Measurements from ENCODE around the gene IL26.
A peak's percentile ranks its signal among the peaks of the same experiment; 100 is the strongest.

The IL26 gene, protein sequence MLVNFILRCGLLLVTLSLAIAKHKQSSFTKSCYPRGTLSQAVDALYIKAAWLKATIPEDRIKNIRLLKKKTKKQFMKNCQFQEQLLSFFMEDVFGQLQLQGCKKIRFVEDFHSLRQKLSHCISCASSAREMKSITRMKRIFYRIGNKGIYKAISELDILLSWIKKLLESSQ
- total RNA-seq, result 0 to 0.78 (median 0) reads per million in 3 experiments

DNA sequence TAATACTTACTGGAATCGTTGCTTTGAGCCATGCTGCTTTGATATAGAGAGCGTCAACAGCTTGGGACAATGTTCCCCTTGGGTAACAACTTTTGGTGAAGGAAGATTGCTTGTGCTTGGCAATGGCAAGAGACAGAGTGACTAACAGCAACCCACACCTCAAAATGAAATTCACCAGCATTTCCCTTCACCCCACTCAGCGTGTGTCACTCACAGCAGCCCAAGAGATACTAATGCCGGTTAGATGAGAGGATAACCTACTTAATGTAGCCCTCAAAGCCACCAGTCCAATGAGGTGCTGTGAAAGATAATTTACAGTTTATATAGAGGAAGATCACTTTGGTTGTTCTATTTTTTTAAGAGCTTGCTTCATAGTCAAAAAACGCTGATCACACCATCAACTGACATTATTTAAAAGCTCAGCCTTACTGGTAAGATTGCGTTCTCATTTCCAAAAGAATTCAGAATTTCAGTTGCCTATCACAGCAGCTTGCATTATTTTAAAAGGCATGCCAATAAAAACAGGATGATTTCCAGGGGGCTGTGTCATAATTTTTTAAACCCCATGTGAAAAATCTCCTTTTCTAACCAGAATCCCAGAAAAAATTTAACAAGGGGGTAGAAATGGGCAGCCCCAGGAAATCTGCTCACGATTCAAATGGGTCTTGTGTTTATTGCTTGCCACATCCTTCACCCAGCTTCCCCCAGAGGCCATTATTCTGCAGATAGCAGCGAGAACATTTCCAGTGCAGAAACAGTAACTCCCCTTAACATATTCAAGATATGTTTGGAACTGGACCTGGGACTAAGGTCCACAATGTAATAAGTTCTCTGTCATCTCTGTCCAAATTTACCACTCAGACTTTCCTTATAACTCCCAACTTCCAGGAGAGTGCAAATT, at the start of gene IL26:
Gene IL26 (minus strand): TSS at position 235 of the 901 bp plus-strand sequence. CDS start 54 bp downstream, at position 181.
- no peak for DNase-seq

DNA sequence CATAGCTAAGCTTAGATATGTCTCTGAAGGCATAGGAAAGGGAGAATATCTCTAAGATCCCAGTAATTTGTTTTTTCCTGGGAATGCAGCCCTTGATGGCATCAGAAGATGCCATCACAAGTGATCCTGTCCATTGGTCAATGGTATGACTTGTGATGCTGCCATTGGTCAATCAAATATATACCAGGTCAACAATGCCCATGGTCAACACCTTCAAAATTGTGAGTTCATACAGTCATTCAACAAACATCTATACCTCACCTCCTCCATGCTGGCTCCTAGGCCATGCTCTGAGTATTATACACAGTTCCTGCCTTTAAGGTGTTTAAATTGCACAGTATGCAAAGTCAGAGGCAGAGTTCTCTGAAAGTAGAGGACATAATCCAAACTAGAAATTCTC, 47.1 kb upstream of the IL26 start:
- DNase-seq, result no peak

DNA sequence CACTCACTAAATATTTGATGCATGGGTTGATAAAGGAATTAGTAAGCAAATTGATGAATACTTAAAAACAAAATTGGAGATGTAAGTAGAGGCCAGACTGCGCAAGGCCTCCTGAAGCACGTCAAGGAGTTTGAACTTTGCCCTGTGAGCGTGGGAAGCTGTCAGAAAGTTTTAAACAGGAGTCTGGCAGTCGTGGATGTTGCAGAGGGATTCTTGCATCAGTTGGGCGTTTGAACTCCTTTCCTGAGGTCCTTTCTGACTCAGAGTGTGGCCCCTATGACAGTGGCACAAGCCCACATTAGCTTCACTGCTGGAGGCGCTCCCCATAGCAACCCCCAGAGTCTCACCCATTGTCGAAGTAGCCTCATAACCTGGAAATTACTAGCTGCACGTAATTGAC, 45.7 kb upstream of the IL26 start:
- DNase-seq, result no peak

DNA sequence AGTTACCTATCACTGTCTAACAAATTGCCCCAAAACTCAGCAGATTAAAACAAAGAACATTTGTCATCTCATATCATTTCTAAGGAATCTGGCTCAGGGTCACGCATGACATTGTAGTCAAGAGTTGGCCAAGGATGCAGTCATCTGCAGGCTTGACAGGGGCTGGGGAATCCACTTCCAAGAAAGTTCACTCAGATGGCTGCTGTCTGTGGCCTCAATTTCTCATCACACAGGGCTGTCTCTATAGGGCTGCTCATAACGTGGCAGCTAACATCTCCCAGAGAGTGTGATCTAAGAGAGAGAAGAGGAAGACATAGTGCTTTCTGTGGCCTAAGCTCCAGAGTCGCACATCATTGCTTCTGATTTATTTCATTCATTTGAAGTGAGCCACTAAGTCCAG, 44.7 kb upstream of the IL26 start:
- no peak for DNase-seq

DNA sequence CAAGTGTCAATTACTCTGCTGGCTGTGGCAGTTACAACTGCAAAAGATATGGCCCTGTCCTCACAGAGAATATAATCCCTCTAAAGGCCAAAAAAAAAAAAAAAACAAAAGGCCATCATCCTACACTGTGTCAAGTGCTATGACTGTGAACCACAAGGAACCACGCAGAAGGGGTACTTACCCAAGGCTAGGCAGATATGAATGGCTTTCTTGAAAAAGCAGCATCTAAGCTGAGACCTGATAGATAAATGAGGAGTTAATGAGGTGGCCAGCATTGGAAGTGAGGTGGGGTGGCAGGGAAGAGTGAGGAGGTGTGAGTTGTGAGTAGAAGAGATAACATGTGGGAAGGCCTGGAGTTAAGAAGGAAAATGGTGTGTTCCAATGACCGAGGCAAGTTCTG, 44.2 kb upstream of the IL26 start:
- no peak for DNase-seq

DNA sequence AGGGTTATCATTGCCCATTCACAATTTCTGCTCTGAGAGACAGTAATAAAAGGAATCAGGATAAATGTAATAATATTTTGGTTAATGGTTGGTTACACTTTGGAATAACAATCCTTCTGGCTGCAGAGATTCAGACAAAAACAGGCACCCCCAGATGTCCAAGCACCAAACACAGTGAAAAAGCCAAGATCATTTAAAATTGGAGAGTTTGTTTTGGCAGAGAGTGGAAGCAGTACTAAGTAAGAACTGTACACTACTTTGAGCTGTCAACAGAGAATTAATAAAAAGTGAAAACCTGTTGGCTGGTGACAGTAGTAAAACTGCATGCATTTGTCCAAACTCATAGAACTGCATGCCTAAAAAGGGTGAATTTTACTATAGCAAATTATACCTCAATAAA, 43.4 kb upstream of the IL26 start:
- no peak for DNase-seq

DNA sequence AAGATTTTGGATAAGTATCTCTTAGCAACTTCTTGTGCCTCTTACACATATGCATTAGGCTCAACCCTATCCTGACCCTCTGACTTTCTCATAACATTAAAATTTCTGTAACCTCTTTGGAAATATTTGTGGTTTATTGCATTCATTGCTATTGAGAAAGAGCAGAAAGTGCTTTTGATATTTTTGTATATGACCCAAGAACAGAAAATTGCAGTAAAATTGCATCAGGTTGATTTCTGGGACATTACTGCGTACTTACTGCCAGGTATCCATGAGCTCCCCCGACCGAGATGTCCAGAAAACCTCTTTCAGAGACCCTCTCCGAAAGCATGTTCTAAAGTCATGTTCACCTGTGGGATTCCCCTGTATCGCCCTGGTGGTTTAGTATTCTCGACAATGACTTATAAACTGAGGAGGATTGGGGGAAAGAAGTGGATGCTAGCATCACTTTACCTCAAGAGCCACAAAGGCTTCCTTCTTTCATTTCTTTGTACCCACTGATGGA, 42.3 kb upstream of the IL26 start:
- DNase-seq, result no peak

DNA sequence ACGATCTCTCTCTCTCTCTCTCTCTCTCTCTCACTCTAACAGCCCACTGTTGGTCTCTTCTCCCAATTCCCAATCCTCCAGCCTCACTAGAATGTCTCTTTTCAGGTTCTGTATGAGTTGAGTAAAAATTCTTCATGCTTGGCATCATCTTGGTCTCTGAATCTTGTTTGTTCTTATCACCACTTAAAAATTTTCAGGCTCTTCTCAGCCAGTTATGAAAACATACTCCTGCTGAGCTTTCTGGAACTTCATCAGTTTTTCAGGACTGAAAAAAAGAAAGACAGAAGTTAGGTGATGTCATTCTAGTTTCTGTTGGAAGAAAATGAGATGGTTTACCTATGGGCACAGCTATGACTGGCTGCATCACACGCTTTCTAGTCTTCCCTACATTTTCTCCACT, 39.2 kb upstream of the IL26 start:
- DNase-seq, result no peak

DNA sequence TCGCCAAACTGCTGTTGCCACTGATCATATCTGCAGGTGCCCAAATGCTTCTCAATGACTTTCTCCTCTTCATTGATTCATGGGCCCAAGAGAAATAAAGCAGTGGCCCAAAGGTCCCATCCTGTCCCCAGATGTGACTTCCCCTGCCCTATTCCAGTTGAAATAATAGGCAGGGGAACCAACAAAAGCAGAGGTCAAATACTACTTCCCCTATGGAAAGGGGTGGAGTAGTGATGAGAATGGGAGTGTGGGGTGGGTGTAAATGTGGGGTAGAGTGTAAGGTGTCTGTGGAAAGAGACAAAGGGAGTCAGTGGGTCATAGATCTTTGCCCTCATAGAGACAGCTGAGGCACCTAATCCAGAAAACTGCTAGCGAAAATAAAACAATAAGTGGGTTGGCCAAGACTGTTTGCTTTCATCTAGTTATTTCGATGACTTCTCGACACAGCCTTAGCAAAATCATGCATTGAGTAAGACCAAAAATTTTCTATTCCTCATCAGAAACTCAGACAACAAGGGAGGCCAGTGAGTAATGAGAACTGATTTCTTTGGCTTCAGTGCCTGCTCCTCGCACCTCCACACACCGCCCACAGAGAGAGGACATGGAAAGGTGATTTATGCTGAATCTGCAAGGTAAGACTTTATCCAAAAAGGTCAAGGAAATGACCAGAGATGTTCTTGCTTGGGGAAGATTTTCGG, 38.7 kb upstream of the IL26 start:
- no peak for DNase-seq

DNA sequence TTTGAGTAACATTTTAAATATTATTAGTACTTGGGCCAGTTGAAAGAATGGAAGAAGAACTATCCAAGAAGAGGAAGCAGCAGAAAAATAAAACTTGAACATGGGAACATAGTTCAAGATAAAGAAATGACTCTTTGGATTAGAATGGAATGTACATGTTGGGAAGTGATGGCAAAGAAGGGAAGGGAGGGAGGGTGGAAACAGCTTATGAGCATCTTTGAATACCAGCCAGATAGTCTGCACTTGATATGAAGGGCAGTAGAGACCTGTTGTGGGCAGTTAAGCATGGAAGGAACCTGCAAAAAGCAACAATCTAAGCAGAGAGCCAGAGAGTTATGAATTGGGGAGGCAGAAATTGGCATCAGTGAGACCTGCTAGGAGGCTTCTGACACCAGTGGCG, 37.8 kb upstream of the IL26 start:
- DNase-seq, result no peak

DNA sequence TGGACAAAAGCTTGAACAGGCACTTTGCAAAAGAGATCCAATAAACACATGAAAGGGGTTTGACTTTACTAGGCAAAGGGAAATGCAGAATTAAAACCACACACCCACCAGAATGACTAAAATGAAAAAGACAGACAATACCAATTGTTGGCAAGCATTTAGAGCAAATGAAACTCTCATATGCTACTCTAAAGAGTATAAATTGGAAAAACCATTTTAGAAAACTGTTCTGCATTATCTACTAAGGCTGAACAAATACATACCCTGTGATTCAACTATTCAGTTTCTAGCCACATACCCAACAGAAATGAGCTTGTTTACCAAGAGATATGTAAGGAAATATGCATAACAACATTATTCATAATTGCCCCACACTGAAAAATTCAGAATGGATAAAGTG, 36.3 kb upstream of the IL26 start:
- no peak for DNase-seq

DNA sequence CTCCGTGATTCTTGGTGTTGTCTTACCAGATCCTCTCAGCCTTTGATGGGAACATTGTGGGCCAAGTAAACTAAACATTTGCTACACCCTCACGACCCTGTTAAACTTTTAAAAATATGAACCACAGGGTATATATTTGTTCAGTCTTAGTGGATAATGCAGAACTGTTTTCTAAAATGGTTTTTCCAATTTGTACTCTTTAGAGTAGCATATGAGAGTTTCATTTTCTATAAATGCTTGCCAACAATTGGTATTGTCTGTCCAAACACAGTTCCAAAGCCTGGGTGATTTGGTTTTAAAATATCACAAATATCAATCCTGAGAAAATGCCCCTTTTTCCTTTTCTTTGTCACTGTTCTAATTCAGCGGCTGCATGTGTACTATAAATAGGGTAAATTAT, 34.5 kb upstream of the IL26 start:
- no peak for DNase-seq

DNA sequence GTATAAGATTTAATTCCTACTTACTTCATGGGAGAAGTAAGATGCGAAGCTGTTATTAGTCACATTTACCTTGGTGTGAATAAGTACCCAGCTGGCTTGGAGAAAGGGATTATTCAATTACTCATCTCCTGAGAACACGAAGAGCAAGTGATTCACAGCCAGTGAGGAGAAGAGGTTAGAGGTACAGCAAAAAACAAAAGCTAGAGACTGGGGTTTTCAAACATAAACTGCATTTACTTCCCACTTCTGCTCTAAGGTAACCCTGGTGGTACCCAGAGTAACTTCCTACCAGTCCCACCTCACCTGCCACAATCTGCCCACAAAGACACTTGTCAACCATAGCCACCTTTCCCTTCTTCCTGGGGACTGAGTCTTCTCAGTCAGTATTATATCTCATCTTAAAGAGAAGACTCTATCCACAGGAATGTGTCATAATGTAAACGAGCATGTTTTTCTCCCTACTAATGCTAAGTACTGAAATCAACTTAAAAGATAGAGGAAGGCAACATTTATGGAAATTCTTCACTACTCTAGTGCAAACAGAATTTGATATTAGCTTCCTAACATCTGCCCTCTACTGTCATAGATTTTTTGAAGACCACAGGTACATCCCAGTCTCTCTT, 33.8 kb upstream of the IL26 start:
- DNase-seq, result no peak

DNA sequence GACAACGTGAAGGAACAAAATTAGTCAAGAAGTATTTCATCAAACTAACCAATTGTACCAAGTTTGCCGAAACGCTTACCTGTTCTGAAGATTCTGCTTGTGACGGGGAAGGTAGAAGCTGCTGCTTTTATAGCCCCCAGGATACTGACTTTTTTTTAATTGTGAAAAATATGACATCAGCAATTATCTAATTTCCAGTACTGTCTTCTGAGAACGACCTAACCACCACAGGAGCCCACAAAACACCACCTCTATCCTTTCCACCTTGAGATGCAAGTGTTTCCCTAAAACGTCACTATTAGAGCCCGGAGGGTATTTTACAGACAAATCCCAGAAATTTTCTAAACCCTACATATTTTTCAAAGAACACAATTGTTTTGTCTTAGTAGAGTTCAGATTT, 27.9 kb upstream of the IL26 start, which contains the start of gene IL22:
Gene IL22 (minus strand): TSS at position 101 of the 400 bp plus-strand sequence. CDS start 156 bp downstream, outside the sequence.
- no peak for DNase-seq

DNA sequence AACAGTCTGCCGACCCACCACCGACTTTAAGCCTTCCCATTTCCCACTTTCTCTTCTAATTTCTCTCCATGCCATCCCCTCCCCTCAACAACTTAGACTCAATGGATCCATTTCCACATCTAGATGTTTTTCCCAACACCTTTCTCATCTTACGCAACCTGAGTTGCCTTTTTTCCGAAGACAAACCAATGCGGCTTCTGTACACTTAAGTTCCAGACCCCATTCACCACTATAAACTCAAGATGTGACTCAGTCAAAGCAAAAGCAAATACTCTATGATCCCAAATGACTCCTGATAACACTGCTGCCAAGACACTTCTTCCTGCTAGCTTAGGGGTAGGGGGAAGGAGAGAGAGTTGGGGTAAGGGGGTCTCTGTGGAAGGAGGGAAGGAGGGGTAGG, 26.5 kb upstream of the IL26 start:
- no peak for DNase-seq

DNA sequence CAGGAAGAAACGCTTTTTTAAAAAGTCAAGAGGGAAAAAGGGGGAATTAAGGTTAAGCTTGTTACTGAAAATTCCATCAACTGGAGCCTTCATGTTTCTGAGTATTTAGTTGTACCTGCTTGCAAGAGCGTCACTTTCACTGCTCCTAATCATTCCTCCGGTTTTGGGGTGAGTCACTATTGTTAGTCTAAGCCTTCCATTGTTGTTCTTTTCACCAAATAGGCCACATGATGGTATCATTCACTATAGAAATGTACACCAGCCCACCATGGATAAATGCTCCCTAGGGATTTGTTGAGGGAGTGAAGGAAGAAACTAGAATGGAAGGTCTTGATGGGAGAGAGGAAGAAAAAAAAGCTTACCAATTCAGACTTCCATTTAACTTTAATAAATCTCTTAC, 24.8 kb upstream of the IL26 start:
- no peak for DNase-seq

DNA sequence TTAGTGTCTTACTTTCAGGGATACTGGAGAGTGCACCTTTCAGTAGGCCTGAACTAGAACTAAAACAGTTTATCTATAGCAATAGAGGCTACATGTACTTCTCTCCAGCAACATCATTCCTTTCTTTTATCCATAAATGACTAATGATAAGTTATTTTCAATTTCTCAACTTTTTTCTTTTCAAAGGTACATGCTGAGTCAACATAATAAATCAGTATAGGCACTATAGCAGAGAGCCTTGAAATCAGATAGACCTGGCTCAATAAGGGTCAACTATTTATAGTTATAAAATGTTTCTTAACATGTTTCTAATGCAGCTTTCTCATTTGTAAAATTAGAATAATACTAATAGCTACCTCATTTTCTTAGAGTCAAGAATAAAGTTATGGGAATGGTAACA, 22.2 kb upstream of the IL26 start:
- no peak for DNase-seq

DNA sequence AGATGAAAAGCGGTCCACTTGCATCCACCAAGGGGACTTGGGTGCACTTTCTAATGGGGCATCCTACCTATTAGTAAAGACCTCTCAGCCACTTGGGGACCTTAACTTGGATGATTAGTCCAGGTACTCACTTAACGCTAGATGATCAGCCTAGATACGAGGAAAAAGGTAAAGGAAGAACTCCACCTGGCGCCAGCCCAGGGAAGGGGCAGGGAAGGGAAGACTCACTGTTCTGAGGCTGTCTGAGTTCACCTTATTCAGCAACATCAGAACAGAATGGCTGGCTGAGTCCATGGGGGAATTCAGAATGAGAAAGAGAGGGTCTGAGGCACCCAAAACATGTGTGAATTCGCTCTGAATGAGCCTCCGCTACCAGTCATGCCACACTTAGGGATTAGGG, 20.7 kb upstream of the IL26 start:
- no peak for DNase-seq

DNA sequence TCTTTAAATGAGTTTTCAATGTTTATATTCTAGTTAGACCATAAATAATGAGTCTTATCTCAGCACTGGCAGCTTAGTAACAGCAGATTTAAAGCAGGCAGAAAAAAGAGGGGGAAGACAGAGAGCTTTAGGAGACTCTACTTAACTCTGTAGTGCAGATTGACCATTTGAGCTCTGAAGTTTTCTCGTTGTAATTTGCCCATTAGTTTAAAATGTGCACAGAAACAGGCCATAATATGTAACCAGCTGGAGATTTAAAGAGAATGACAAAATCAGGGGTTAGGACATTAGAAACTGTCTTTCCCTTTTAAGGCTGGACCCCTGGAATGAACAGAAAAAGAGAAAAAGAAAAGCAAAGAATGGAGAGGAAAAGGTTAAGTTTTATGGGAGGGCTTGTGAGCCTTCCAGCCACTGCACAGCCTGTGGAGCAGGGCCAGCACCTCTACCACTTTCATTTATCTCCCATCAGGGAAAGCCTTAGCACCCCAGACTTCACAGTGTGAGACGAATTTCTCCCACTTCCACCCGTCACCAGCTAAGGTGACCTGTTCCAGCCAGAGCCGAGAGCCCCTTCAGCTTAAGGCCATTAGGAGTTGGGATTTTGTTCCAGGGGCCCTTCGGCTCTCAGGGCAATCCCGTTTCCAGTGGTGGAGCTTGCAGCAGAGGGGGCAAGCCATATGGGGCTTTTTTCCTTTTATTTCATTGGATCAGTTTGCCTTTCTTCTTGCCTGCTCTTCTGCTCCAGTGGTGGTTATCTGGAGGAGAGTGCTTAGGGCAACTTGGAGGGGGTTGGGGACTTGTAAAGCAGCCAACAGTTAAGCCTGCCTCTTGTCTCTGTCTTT, 19.8 kb upstream of the IL26 start:
- no peak for DNase-seq

DNA sequence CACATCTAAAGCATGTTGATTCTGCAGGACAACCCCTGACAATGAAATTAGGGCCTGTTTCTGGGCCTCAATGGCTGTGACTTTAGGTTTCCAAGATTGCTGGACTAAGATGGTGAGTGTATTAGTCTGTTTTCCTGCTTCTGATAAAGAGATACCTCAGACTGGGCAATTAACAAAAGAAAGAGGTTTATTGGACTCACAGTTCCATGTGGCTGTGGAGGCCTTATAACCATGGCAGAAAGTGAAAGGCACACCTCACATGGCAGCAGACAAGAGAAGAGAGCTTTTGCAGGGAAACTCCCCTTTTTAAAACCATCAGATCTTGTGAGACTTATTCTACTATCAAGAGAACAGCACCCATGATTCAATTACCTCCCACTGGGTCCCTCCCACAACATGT, 17.2 kb upstream of the IL26 start:
- DNase-seq, result no peak

DNA sequence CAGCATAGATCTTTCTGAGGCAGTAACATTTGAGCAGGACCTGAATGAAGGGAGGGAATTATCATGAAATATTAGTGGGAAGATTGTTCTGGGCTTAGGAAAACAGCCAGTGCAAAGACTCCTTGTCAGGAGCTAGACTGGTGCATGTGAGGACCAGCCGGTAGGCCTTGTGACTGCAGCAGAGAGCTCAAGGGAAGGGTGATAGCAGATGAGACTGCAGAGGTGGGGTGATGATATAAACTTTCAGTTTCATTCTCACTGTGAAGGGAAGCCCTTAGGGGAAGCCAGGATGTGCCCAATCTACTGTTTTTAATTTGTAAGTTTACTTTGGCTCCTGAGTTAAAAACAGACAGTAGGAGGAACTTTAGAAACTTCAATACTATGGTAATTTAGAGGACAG, 15.4 kb upstream of the IL26 start:
- DNase-seq, result peak; percentile 43

DNA sequence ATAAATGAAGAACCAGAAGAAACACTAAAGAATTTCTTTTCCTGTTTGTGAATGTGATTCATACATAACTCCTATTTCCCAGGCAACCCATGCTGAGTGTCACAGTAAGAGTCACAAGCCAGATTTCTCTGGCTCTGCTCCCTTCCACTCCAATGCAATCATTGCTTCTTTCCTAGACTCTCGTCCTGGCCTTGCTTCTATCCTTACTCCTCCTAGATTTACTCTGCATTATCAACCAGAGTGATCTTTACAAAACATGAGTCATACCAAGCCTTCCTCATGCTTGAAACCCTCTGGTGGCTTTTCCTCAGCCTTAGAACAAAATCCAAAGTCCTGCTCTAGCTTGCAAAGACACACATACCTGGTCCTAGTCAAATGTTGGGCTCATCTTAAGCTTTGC, 14.5 kb upstream of the IL26 start:
- no peak for DNase-seq
